Activated CD4-positive, alpha-beta T cell treated with anti-CD3 and anti-CD28 coated beads, Interleukin-10, Interleukin-2, amounts not matched to agents 100 ng/mL and 50 ng/mL, durations not matched to agents 16 hours and 8 hours (primary cell): ENCODE data around the gene TMEM205.

Experiments
- DNase-seq: peaks from one replicate; pipeline ENCODE4 v3.0.0-alpha.2; 2020

TMEM205 gene

GRCh38 chr19:11295665-11296245 lies 50.3 kb downstream of the TMEM205 start, which contains the start of gene TSPAN16:
Gene TSPAN16, plus strand, starts transcription at chr19:11296160. Its CDS starts 138 bp downstream, at chr19:11296298.
- no peak for DNase-seq

- no peak for DNase-seq
Observed at GRCh38 chr19:11295180-11295579, 50.9 kb downstream of the TMEM205 start.

- peak; percentile 91 for DNase-seq
Observed at GRCh38 chr19:11293433-11294389, 52.4 kb downstream of the TMEM205 start.
